ENCODE measurements around the gene BAD. TPM values are rescaled to one million over a fixed set of nuclear protein-coding genes. Genes with fewer than 3 reads are reported as not detected.

The BAD gene
- total and polyA plus RNA-seq, 2 donors (not counting 1 experiment from before 2014, with no cell fraction given), result 24.0 to 39.1 TPM

- Histone ChIP-seq H3K9me3 (ENCODE audit: control extremely low read depth in 1 of 3, control insufficient read depth in 2 of 3, insufficient read depth in 1 of 3, low read length in 2 of 3) (peaks cover 0 to 20% (median 0%) of the 10 kb centered on the region in 3 donors), H4K20me1 (ENCODE audit: control insufficient read depth, insufficient read depth, low read length, poor library complexity, severe bottlenecking) (peaks cover 30% of the 10 kb centered on the region), H3K27ac (ENCODE audit: low read length in 2 of 2) (peak overlapping the region in 1 of 2 donors; percentile 94), H2AFZ (ENCODE audit: insufficient read depth, low read depth, low read length, poor library complexity, severe bottlenecking) (no peak overlapping the region), H3K4me2 (replicated peaks; ENCODE audit: low read depth, low read length, poor library complexity, severe bottlenecking) (peak overlapping the region; percentile 97), H3K36me3 (replicated peaks in 1 of 2; ENCODE audit: control extremely low read depth in 1 of 2, control insufficient read depth in 1 of 2, extremely low read depth in 1 of 2, insufficient read depth in 2 of 2, low read length in 1 of 2) (peaks cover 0 to 6% of the 10 kb centered on the region in 2 experiments), H3K79me2 (ENCODE audit: control insufficient read depth, insufficient read depth, low read length) (peaks cover 25% of the 10 kb centered on the region), H3K4me1 (ENCODE audit: control insufficient read depth in 2 of 2, insufficient read depth in 2 of 2, low read length in 2 of 2) (peaks cover 32 to 54% of the 10 kb centered on the region in 2 donors), H3K9ac (ENCODE audit: low read length) (peak overlapping the region; percentile 87), H3K4me3 (ENCODE audit: control extremely low read depth in 1 of 5, extremely low read depth in 1 of 5, insufficient read depth in 1 of 5, low read depth in 2 of 5, low read length in 4 of 5) (no peak overlapping the region), H3K27me3 (replicated peaks in 1 of 4; ENCODE audit: control extremely low read depth in 1 of 4, control insufficient read depth in 3 of 4, insufficient read depth in 4 of 4, low read length in 3 of 4) (peaks cover 0 to 43% (median 19%) of the 10 kb centered on the region in 4 experiments)
- no peak overlapping the region for H3K27ac Mint-ChIP-seq
- H3K27me3 Mint-ChIP-seq, result peaks cover 14% of the 10 kb centered on the region
- CTCF ChIA-PET, result interaction anchor here (0.7 to 5.8 kb wide), 25 partner anchors 13 to 1550 kb away, joined by 3 to 243 read pairs (median 6); partner anchors contain the start of genes BAD, CCDC88B, FERMT3 and GPR137
- peak overlapping the region; percentile 44 for H3K4me3 Mint-ChIP-seq
- 84% methylated on average over 5 of the region's 13 CpGs for WGBS (ENCODE audit: insufficient coverage)
- no peaks in the 10 kb centered on the region for H3K9me3 Mint-ChIP-seq (ENCODE audit: insufficient read depth)
- TF ChIP-seq CTCF (IDR thresholded peaks at IDR 0.05) (no peak), EZH2 (IDR thresholded peaks at IDR 0.05; ENCODE audit: borderline replicate concordance, insufficient read depth, low read depth, low read length, poor library complexity, severe bottlenecking) (no peak)
- ATAC-seq (ENCODE audit: low read depth) (no peak), DNase-seq (no peak)
- H3K4me1 Mint-ChIP-seq, result peaks cover 36% of the 10 kb centered on the region
- intact Hi-C loops (cut with micrococcal nuclease), result loop anchor here (1.0 to 10.0 kb wide), 3 partner anchors 52 to 469 kb away; partner anchors contain the start of genes MARK2 and PLCB3
- POLR2A ChIA-PET, result interaction anchor here (0.7 to 3.5 kb wide), 7 partner anchors 14 to 118 kb away, joined by 3 to 21 read pairs (median 7); partner anchors contain the start of genes FERMT3, PRDX5, STIP1 and TRMT112
These were observed 18.9 kb upstream of the BAD start for GRCh38 chr11:64303109-64304031.

Measured in B cell (primary cell).